OCI-M1 (cell line): ENCODE results near the gene SIRPB2.
A peak's percentile ranks its signal among the peaks of the same experiment; 100 is the strongest.

Experiments used
- DNase-seq: peaks from one replicate; lab custom pipeline; 2025; lab: John Stamatoyannopoulos, UW

SIRPB2 gene

DNA sequence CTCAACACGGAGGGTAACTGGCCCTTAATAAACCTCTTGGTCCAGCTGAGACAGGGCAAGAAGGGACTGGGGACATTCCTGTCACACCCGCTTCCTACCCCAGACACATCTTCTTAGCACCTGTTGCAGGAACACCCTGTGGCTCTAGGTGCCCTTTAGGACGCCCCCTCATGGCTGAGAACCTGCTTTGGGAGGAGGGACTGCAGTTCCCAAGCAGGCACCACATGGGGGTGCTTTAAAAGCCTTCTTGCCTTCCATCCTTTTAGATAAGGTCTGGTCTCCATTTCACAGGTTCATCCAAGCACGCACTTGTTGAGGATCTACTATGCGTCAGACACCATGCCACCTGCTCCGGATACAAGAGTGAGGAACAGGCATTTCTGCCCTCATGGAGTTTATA is 51.2 kb downstream of the SIRPB2 start:
- DNase-seq = peak; percentile 35

DNA sequence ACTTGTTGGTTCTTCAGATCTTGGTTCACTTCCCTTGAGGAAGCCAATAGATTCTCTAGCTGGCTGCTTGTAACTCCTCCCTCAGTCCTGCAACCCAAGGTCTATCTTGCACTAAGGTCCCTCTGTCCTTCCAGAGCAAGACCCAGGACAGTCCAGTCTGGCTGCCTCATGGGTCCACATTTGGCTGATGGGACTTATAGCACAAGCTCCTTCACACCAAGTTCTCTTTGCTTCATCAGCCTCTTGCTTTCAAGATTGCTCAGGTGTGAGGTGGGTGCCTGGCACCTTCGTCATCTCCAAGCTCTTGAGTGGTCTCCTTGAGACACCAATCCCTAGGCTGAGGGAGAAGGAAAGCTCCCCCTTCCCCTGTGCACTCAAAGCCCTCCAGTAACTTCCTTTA is 52.9 kb downstream of the SIRPB2 start:
- DNase-seq = peak; percentile 15

DNA sequence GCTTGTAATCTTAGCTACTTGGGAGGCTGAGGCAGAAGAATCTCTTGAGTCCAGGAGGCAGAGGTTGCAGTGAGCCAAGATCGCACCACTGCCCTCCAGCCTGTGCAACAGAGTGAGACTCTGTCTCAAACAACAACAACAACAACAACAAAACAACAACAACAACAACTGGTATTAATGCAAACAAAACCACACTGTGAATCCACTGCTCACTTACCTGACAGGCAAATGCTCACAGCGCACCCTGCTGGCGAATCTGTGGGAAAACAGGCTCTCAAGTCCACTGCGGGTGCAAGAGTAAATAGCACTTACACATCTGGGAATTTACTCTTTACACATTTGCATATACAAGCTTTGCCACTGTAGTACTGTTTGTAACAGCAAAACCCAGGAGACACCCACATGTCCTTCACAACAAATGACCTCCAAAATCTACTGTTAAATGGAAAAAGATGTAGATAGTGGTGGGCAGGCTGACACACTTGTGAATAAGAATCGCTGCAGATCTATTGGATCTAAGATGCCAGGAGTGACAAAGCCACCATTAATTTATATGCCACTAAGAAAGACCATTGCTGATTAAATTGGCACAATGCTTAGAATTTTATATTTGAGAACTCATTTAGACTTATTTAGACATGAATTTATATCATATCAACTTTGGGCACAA is 53.9 kb downstream of the SIRPB2 start:
- peak; percentile 84 for DNase-seq

DNA sequence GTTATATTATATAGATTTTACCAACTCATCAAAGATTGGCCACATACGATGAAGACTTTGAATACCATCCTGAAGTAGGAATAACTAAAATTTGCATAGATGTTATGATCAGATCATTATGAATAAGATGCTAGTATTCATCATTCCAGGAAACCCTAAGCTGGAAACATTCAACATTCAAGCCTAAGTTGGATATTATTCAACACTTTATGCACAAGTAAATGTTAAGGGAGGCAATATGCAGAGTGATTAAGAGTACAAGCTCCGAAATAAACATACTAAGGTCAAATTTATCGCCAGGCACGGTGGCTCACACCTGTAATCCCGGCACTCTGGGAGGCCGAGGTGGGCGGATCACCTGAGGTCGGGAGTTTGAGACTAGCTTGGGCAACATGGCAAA is 55.0 kb downstream of the SIRPB2 start:
- DNase-seq = no peak

DNA sequence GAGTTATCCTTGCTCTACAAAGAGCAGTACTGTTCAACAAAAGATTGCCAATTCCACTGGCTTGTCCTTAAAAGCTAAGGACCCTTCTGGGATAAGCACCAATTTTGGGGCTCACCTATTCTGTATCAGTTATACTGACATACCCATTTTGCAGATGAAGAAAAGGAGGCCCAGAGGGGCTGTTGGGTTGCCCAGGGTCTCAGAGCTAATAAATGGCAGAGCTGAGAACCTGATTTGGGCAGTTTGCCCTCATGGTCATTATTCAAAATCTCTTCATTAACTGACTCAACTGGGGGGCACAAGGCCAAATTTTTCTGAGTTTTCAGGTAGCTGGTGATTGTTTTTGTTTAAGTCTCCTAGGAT is 55.9 kb downstream of the SIRPB2 start:
- DNase-seq = no peak

DNA sequence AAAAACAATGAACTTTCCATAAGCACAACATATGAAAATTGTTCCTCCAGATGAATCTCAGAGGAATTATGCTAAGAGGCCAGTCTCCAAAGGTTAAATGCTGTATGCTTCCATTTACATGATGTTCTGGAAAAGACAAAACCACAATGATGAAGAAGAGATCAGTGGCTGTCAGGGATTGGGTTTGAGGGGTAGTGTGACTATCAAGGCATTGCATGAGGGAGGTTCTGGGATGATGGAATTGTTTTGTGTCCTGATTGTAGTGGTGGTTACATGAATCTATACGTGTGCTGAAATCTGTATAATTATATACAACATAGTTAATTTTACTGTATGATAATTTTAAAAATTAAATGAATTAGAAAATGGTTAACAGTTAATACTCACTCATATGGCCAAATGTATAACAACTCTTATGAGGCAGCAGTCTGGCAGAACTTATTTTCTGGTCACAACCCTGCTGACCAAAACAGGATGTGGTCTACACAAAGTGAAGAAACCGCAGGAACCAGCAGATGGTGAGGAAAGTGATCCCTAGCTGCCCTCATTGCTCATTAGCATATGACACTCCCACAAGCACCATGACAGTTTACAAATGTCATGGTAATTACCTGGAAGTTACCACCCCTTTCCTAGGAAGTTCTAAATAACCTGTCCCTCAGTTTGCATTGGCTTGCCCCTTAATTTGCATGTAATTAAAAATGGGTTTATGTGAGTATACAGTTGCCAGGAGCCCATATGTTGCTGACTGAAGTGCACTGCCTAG is 56.5 kb downstream of the SIRPB2 start:
- DNase-seq = peak; percentile 98

DNA sequence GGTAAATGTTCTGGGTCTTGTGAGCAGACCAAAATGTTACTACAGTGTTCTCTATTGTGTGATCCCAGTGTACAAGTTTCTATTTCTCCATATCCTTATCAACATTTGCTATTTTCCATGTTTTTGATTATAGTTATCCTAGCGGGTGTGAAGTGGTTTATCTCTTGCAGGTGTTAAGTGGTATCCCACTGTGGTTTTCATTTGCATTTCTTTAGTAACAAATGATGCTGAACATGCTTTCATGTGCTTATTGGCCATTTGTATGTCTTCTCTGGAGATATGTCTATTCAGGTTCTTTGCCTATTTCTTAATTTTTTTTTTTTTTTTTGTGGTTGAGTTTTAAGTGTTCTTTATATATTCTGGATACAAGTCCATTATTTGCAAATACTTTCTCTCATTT is 60.1 kb downstream of the SIRPB2 start:
- peak; percentile 17 for DNase-seq

DNA sequence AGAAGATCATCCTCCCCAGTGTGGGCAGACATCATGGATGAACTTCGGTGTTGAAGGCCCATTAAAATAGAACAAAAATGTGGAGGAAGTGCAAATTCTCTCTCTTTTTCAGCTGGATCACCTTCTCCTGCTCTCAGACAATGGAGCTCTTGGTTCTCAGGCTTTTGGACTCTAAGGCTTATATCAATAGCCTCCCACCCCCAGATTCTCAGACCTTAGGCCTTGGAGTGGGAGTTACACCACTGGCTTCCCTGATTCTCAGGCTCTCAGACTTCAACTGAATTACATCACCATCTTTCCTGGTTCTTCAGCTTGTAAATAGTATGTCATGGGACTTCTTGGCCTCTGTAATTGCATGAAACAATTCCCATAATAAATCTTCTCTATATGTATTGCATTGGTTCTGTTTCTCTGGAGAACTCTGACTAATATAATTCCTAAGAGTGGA is 61.2 kb downstream of the SIRPB2 start:
- no peak for DNase-seq

DNA sequence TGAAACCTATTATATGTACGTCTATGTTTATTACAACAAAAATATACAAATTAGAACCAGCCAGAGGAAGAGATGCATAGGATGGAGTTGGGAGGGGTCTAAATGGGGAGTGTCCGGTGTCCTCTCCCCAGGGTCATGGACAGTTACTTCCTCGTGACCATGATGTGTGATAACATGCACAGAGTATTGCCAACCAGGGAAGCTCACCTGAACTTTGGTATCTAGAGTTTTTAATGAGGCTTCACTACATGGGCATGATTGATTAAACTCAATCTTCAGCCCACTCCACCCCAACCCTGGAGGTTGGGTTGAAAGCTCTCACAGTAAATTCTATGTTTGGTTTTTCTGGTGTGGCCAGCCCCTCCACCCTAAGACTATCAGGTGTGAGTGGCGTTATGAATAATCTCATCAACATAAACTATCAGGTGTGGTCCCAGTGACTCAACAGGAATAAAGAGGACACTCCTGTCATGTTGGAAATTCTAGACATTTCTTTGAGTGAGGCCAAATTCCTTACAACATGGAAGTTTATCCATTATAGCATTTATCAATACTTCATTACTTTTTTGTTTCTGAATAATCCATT is 62.0 kb downstream of the SIRPB2 start:
- DNase-seq = no peak

DNA sequence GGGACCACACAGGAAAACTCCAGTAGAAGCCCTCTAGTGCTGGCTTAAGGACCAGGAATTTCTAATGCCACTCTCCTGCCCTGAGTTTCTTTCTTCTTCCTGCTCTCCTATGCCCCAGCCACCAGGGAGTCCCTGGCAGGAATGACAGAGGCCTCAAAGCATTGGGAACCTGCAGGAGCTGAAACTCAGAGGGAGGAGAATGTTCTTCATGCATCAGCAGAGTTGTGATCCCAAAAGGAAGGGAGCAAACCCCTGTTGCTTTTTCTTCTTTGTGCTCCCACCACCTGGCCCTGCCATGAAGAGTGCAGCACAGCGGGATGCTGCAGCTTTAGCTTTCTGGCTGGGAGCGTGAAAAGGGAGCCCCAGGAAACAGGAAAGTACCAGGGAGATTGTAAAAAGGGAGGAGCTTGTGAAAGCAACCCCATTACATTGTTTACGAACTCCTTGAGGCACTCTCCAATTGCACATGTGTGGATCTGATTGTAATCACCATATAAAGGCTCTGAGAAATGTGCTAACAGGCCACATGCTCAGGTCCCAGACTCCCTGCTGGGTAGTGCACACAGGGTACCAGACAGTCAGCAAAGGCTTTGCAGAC is 63.7 kb downstream of the SIRPB2 start:
- no peak for DNase-seq

DNA sequence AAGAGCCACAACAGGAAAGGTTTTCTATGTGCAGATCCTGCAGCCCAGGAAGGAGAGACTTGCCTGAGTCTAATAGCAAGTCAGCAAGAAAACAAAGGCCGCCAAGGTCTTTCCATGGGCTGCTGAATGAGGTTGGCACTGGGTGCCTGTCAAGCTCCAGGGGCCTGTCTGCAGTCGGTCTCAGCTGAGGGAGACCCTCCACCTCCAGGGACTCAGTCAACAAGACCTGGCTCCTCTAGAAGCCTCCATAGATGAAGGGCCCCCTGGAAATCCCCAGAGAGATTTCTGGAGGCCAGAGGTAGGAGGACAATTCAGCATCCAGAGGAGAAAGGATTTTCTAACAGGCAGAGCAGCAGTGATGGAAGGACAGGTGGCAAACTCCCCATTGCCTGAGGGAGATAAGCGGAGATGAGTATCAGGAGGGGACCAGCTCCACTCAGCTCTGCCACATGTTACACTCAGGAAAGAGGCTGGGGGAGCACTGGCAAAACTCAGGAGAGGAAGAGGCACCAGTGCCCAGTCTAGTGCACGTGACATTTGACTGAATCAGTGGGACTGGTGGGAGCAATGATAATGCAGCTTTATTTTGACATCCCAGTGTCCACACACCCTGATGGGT is 64.9 kb downstream of the SIRPB2 start:
- DNase-seq = no peak
